Prostate gland (tissue), 2 donors: ENCODE data around the gene MRPL10. TPM values are rescaled to one million over a fixed set of nuclear protein-coding genes. Genes with fewer than 3 reads are reported as not detected.

Experiments used
- DNase-seq: peaks from one replicate; pipeline ENCODE4 v3.0.0-alpha.2; 2019; ENCODE audit warnings: low spot score
- H3K27ac ChIP-seq, 2 donors: fragments of 200-600 bp; sonication (generic); 2 replicates each; pipeline ENCODE4 v1.5.1; 2017 to 2019
- H3K27me3 ChIP-seq: fragments of 200-600 bp; sonication (generic); replicated peaks from 2 replicates; pipeline ENCODE4 v1.5.1; 2019; ENCODE audit not compliant: insufficient read depth
- H3K36me3 ChIP-seq, 2 donors: fragments of 200-600 bp; sonication (generic); 1 replicate in 1 of 2; 2 replicates in 1 of 2; pipeline versions ENCODE4 v1.5.1 to v1.8.1; 2017 to 2019
- H3K4me1 ChIP-seq: fragments of 200-600 bp; sonication (generic); replicated peaks from 2 replicates; pipeline ENCODE4 v1.5.1; 2019
- H3K4me3 ChIP-seq, 2 donors: fragments of 200-600 bp; sonication (generic); 2 replicates each; pipeline ENCODE4 v1.5.1; 2017 to 2019
- H3K9me3 ChIP-seq: fragments of 200-600 bp; sonication (generic); 2 replicates; pipeline ENCODE4 v1.5.1; 2017
- POLR2A ChIP-seq: fragments of 450-650 bp; IDR thresholded peaks from one replicate; pipeline ENCODE4 v1.6.1; 2016; ENCODE audit warnings: antibody characterized with exemption, mild to moderate bottlenecking
- POLR2AphosphoS5 ChIP-seq: sonication (generic); formaldehyde crosslinking; IDR thresholded peaks from one replicate; pipeline ENCODE4 v1.6.1; 2017; ENCODE audit warnings: antibody characterized with exemption
- WGBS: methylation state at CpG from one replicate; pipeline ENCODE4 v1.1.5; 2018; 5-methylcytosine and 5-hydroxymethylcytosine counted together
- intact Hi-C: fragments of 100-400 bp; cut with DNase I; formaldehyde crosslinking; loops from one replicate; pipeline ENCODE4 v1.14.2; 2022
- total RNA-seq, 2 donors: library from RNA; depleted of rRNA; stranded (reverse); fragments of >200 nt; gene quantifications; one replicate each; pipeline ENCODE4 v1.1.0, GENCODE V29; 2016
- TF ChIP-seq, protein P1 (sequence below), 4 experiments: fragments of 200-600 bp in 2 of 4; fragments of 450-650 bp in 2 of 4; sonication (generic) in 2 of 4; IDR thresholded peaks; 1 replicate in 3 of 4; 2 replicates in 1 of 4; pipeline ENCODE4 v1.5.1; 2016 to 2019; ENCODE audit warnings: antibody characterized with exemption in 4 of 4, mild to moderate bottlenecking in 2 of 4, moderate library complexity in 2 of 4

Gene MRPL10
- total RNA-seq, 2 donors from 2014 or later, result 46.6 to 47.0 TPM

DNA sequence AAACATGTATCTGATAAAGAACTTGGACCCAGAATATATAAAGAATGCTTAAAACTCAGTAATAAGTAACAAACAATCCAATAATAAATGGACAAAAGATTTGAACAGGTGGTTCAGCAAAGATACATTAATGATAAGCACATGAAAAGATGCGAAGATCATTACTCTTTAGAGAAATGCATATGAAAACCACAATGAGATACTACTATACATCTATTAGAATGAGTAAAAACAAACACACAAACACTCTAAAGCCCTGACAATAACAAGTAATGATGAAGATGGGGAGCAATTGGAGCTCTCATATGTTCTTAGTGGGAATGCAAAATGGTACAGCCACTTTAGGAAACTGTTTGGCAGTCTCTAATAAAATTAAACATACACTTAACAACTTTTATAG is 38.9 kb downstream of the MRPL10 start:
- no peak for DNase-seq
- H3K4me1 ChIP-seq, result peaks cover 3% of the 10 kb centered on the region
- 50% methylated on average over 1 of the region's 1 CpG for WGBS
- H3K27ac ChIP-seq, result no peak overlapping the region
- TF ChIP-seq POLR2AphosphoS5, result no peak
- TF ChIP-seq, protein P1, sequence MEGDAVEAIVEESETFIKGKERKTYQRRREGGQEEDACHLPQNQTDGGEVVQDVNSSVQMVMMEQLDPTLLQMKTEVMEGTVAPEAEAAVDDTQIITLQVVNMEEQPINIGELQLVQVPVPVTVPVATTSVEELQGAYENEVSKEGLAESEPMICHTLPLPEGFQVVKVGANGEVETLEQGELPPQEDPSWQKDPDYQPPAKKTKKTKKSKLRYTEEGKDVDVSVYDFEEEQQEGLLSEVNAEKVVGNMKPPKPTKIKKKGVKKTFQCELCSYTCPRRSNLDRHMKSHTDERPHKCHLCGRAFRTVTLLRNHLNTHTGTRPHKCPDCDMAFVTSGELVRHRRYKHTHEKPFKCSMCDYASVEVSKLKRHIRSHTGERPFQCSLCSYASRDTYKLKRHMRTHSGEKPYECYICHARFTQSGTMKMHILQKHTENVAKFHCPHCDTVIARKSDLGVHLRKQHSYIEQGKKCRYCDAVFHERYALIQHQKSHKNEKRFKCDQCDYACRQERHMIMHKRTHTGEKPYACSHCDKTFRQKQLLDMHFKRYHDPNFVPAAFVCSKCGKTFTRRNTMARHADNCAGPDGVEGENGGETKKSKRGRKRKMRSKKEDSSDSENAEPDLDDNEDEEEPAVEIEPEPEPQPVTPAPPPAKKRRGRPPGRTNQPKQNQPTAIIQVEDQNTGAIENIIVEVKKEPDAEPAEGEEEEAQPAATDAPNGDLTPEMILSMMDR (IDR thresholded peaks at IDR 0.05), result no peak
- TF ChIP-seq POLR2A, result no peak
- intact Hi-C loops, result loop anchor here (5.0 kb wide), 1 partner anchor 130 kb away; no protein-coding TSS in a partner anchor
- no peaks in the 10 kb centered on the region for H3K9me3 ChIP-seq
- no peak overlapping the region for H3K4me3 ChIP-seq
- H3K36me3 ChIP-seq, result no peaks in the 10 kb centered on the region
- peaks cover 6% of the 10 kb centered on the region for H3K27me3 ChIP-seq

DNA sequence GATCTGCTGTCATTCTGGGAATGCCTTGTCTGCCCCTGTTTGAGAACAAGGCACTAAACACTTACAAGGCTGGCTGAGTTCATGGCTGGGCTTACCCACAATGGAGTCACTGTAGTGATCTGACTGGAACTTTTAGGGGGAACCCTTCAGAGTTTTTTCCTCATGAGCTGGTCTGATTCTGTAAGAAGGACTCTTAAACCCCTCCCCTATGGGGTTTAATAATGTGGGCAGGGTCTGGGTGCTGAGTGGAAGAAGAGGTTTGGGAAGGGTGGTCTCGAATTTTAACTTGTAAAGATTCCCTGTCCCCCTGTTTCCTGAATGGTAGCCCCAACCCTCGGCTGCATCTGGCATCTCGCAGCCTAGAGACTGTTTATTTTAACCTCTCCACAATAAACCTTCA is 40.3 kb downstream of the MRPL10 start:
- H3K4me1 ChIP-seq, result peaks cover 3% of the 10 kb centered on the region
- TF ChIP-seq POLR2A, result no peak
- TF ChIP-seq, protein P1 (IDR thresholded peaks at IDR 0.05), result no peak
- TF ChIP-seq POLR2AphosphoS5, result no peak
- H3K9me3 ChIP-seq, result no peaks in the 10 kb centered on the region
- no peaks in the 10 kb centered on the region for H3K36me3 ChIP-seq
- H3K4me3 ChIP-seq, result no peak overlapping the region
- H3K27ac ChIP-seq, result no peak overlapping the region
- no peak for DNase-seq
- H3K27me3 ChIP-seq, result peaks cover 10% of the 10 kb centered on the region
- 31% methylated on average over 3 of the region's 3 CpGs for WGBS
- intact Hi-C loops, result loop anchor here (5.0 kb wide), 1 partner anchor 129 kb away; no protein-coding TSS in a partner anchor

DNA sequence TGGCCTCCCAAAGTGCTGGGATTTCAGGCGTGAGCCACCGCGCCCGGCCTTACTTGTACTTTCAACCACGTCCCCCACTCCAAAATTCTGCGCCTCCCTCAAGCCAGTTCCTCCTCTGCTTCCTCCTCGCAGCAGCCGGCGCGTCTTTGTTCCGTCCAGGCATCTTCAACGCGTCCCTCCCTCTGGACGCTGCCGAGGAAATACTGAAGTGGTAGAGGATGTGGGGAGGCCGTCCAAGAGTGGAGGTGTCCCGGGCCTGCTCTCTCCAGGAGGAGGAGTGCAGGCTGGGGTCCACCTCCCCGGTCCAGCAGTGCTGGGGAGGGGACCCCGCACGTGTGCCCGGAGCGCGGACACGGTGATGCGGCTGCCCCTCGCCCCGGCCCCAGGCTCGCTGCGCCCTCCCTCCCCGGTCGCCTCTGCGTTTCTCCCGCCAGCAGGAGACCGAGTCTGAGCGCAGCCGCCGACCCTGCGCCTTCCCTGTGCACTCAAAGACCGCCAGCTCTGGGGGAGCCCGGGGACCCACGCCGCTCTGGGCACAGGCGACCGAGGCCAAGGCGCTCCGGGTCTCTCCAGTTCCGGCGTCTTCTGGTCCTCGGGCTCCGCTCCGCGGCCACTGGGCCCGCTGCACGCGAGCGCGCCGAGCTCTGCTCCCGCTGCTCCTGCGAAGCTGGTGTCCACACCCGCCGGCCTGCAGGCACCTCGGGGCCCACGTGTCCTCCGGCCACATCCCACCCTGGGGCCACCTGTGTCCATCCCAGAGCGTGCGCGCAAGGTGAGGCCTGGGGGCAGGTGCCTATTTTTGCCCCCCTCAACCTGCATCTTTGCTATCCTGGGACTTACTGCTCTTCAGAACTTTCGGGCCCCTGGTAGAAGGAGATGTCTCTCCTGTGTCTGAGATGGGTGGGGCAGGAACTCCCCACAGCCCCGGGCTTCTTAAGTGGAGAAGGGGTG is 41.5 kb downstream of the MRPL10 start:
- H3K27ac ChIP-seq, result no peak overlapping the region
- H3K4me1 ChIP-seq, result peaks cover 3% of the 10 kb centered on the region
- no peaks in the 10 kb centered on the region for H3K9me3 ChIP-seq
- peaks cover 10% of the 10 kb centered on the region for H3K27me3 ChIP-seq
- no peaks in the 10 kb centered on the region for H3K36me3 ChIP-seq
- H3K4me3 ChIP-seq, result peak overlapping the region; percentile 7 to 24
- WGBS, result 2% methylated on average over 61 of the region's 70 CpGs
- intact Hi-C loops, result loop anchor here (5.0 kb wide), 1 partner anchor 128 kb away; no protein-coding TSS in a partner anchor
- DNase-seq, result no peak
- TF ChIP-seq, protein P1 (IDR thresholded peaks at IDR 0.05), result peak in 2 of 4 experiments; percentile 37 to 41
- TF ChIP-seq POLR2A, result no peak

DNA sequence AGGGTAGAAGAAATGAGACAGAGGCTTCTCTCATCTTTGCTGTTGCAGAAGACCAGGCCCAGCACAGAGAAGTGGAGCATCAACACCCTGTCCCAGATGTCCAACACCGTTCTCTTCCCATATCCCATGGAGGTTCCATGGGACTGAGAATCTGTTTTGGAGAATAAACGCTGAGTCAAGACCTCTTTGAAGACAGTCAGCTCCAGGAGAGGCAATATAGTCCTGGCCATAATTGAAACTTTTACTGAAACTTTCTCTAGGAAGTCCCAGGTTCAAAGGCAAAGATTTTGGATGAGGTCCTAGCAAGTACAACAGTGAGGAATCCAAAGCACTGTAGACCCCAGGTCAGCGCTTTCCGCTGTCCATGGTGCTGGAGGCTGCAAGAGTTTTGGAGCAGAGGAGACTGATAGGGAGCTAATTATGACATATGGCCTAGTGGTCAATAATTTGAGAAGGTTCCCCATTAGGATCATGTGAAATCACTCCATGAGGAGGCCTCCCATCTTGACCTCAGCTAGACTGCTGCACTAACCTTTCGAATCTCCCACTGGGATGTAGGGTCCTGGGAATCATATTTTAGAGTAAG is 45.7 kb downstream of the MRPL10 start:
- 37% methylated on average over 5 of the region's 5 CpGs for WGBS
- no peak for TF ChIP-seq POLR2A
- TF ChIP-seq, protein P1 (IDR thresholded peaks at IDR 0.05), result no peak
- TF ChIP-seq POLR2AphosphoS5, result no peak

More for the DNA sequence above, 45.7 kb downstream of the MRPL10 start:
- Histone ChIP-seq H3K27ac (no peak overlapping the region), H3K4me1 (peaks cover 3% of the 10 kb centered on the region), H3K36me3 (no peaks in the 10 kb centered on the region), H3K9me3 (no peaks in the 10 kb centered on the region), H3K27me3 (peaks cover 5% of the 10 kb centered on the region), H3K4me3 (no peak overlapping the region)
- no peak for DNase-seq
- intact Hi-C loops, result no loop called here
